Mesenchymal stem cell (in vitro differentiated cells and primary cell): ENCODE results near the gene MBD6.

ENCODE experiments used
- DNase-seq: peaks from one replicate; pipeline ENCODE4 v3.0.0-alpha.2; 2013
- H2AFZ ChIP-seq: one replicate; pipeline ENCODE4 v1.6.1; 2013; ENCODE audit warnings: low read depth, mild to moderate bottlenecking, control low read depth, inconsistent platforms, low read length, moderate library complexity
- H2AK5ac ChIP-seq: 2 replicates; pipeline ENCODE4 v1.6.1; 2013; ENCODE audit warnings: low read length, moderate library complexity, mild to moderate bottlenecking, inconsistent platforms; ENCODE audit not compliant: severe bottlenecking
- H2BK120ac ChIP-seq: one replicate; pipeline ENCODE4 v1.6.1; 2013; ENCODE audit warnings: low read depth, mild to moderate bottlenecking, inconsistent platforms, low read length, moderate library complexity
- H2BK12ac ChIP-seq, 2 experiments: one replicate each; pipeline ENCODE4 v1.6.1; 2013; ENCODE audit warnings: inconsistent platforms in 2 of 2, low read length in 2 of 2, mild to moderate bottlenecking in 2 of 2, moderate library complexity in 2 of 2, control low read depth in 1 of 2
- H2BK15ac ChIP-seq: one replicate; pipeline ENCODE4 v1.6.1; 2013; ENCODE audit warnings: mild to moderate bottlenecking, low read depth, inconsistent platforms; ENCODE audit not compliant: poor library complexity, severe bottlenecking
- H2BK5ac ChIP-seq: 2 replicates; pipeline ENCODE4 v1.6.1; 2013; ENCODE audit warnings: low read depth, mild to moderate bottlenecking, low read length, control low read depth, inconsistent platforms; ENCODE audit not compliant: poor library complexity, severe bottlenecking
- H3K14ac ChIP-seq, 2 experiments: one replicate each; pipeline ENCODE4 v1.6.1; 2013; ENCODE audit warnings: inconsistent platforms in 2 of 2, low read length in 2 of 2, control low read depth in 1 of 2, mild to moderate bottlenecking in 1 of 2, moderate library complexity in 1 of 2
- H3K18ac ChIP-seq, 2 experiments: one replicate each; pipeline ENCODE4 v1.6.1; 2013; ENCODE audit warnings: inconsistent platforms in 2 of 2, low read length in 2 of 2, control low read depth in 1 of 2, low read depth in 1 of 2, mild to moderate bottlenecking in 1 of 2
- H3K23ac ChIP-seq, 2 experiments: one replicate each; pipeline ENCODE4 v1.6.1; 2013; ENCODE audit warnings: inconsistent platforms in 2 of 2, low read length in 2 of 2, mild to moderate bottlenecking in 2 of 2, moderate library complexity in 2 of 2, control low read depth in 1 of 2
- H3K27ac ChIP-seq: 2 replicates; pipeline ENCODE4 v1.5.1; 2013; ENCODE audit warnings: mild to moderate bottlenecking, moderate library complexity, low read length, control low read depth, inconsistent platforms; ENCODE audit not compliant: poor library complexity, severe bottlenecking
- H3K27me3 ChIP-seq, 2 experiments: 2 replicates each; pipeline versions ENCODE4 v1.6.1 to v1.7.0; 2013; ENCODE audit warnings: low read length in 2 of 2, mild to moderate bottlenecking in 2 of 2, moderate library complexity in 2 of 2, control low read depth in 1 of 2, inconsistent platforms in 1 of 2; ENCODE audit not compliant: control insufficient read depth in 1 of 2, insufficient read depth in 1 of 2
- H3K36me3 ChIP-seq, 2 experiments: 2 replicates each; pipeline versions ENCODE4 v1.6.1 to v1.7.0; 2013; ENCODE audit warnings: low read length in 2 of 2, control low read depth in 1 of 2, inconsistent platforms in 1 of 2, low read depth in 1 of 2, mild to moderate bottlenecking in 1 of 2; ENCODE audit not compliant: insufficient read depth in 2 of 2, control insufficient read depth in 1 of 2
- H3K4ac ChIP-seq, 2 experiments: one replicate each; pipeline ENCODE4 v1.6.1; 2013; ENCODE audit warnings: inconsistent platforms in 2 of 2, low read length in 2 of 2, mild to moderate bottlenecking in 2 of 2, moderate library complexity in 2 of 2, control low read depth in 1 of 2, low read depth in 1 of 2
- H3K4me1 ChIP-seq: 2 replicates; pipeline ENCODE4 v1.6.1; 2013; ENCODE audit warnings: low read depth, low read length, control low read depth; ENCODE audit not compliant: control insufficient read depth, insufficient read depth
- H3K4me2 ChIP-seq: 2 replicates; pipeline ENCODE4 v1.6.1; 2013; ENCODE audit warnings: low read length, mild to moderate bottlenecking, inconsistent platforms; ENCODE audit not compliant: poor library complexity, severe bottlenecking
- H3K4me3 ChIP-seq, 2 experiments: 2 replicates each; pipeline versions ENCODE4 v1.5.1 to v1.7.0; 2013; ENCODE audit warnings: low read length in 2 of 2, mild to moderate bottlenecking in 2 of 2, control low read depth in 1 of 2, low read depth in 1 of 2; ENCODE audit not compliant: insufficient read depth in 1 of 2
- H3K79me1 ChIP-seq: replicated peaks from 2 replicates; pipeline ENCODE4 v1.6.1; 2013; ENCODE audit warnings: mild to moderate bottlenecking, control low read depth, low read length, inconsistent platforms; ENCODE audit not compliant: poor library complexity, severe bottlenecking
- H3K9ac ChIP-seq: 2 replicates; pipeline ENCODE4 v1.7.0; 2013; ENCODE audit warnings: mild to moderate bottlenecking, low read length, moderate library complexity
- H3K9me3 ChIP-seq: 2 replicates; pipeline ENCODE4 v1.7.0; 2013; ENCODE audit warnings: mild to moderate bottlenecking, low read length; ENCODE audit not compliant: control insufficient read depth
- H4K8ac ChIP-seq: one replicate; pipeline ENCODE4 v1.6.1; 2013; ENCODE audit warnings: inconsistent platforms, mild to moderate bottlenecking, low read length, moderate library complexity
- H4K91ac ChIP-seq: one replicate; pipeline ENCODE4 v1.6.1; 2013; ENCODE audit warnings: mild to moderate bottlenecking, low read length, inconsistent platforms
- WGBS: methylation state at CpG from one replicate; pipeline ENCODE4 v1.1.7; 2013; ENCODE audit warnings: mixed read lengths; 5-methylcytosine and 5-hydroxymethylcytosine counted together
- small RNA-seq: library from polyadenylated mRNA; stranded (forward); fragments of <200 nt; extraction: miRNeasy Mini kit (QIAGEN cat#:217004); gene quantifications from one replicate; pipeline ENCODE3, GENCODE V24; 2013; ENCODE audit warnings: low read depth

The MBD6 gene

DNA sequence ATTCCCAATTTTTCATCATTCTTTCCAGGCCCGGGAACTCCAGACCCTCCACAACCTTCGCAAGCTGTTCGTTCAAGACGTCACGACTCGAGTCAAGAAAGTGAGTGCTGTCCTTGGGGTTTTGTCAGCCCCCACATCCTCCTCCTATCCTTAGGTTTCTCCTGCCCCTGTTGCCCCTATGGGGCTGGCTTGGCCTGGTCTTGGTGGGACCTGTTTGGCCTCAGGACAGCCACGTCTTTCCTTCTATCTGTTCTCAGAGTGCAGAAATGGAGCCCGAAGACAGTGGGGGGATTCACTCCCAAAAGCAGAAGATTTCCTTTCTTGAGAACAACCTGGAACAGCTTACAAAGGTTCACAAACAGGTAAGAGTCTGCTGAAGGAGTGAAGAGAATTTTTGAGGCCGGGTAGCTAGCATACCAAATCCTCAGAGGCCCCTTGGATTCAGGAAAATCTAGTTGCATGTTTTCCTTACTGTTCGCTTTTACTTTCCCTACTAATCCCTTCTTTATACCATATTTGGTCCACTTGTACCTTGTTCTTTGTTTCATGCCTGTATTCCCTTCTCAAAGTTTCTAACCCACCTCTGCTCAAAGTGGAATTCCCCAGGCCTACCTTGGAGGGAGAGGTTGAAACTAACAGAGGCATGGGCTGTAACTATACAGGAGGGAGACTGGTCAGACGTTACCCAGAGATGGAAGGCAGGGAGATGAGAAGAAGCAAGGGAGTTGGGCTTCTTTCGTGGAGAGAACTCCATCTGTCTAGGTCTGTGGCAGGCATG lies 55.5 kb downstream of the MBD6 start:
- Histone ChIP-seq H3K18ac (no peak overlapping the region), H3K23ac (no peak overlapping the region), H3K27me3 (peaks cover 13 to 57% of the 10 kb centered on the region in 2 experiments), H3K79me1 (no peaks in the 10 kb centered on the region), H3K36me3 (peaks cover 0 to 20% of the 10 kb centered on the region in 2 experiments), H4K91ac (no peak overlapping the region), H3K9ac (no peak overlapping the region), H3K4me2 (no peak overlapping the region), H3K4ac (no peak overlapping the region), H2BK12ac (no peak overlapping the region), H3K4me1 (no peaks in the 10 kb centered on the region), H3K27ac (no peak overlapping the region), H2AK5ac (no peak overlapping the region), H2AFZ (no peak overlapping the region), H3K14ac (no peak overlapping the region), H3K9me3 (no peaks in the 10 kb centered on the region), H2BK120ac (no peak overlapping the region), H2BK15ac (no peak overlapping the region), H2BK5ac (no peak overlapping the region), H3K4me3 (no peak overlapping the region), H4K8ac (no peak overlapping the region)
- 87% methylated on average over 11 of the region's 12 CpGs for WGBS
- DNase-seq, result no peak

DNA sequence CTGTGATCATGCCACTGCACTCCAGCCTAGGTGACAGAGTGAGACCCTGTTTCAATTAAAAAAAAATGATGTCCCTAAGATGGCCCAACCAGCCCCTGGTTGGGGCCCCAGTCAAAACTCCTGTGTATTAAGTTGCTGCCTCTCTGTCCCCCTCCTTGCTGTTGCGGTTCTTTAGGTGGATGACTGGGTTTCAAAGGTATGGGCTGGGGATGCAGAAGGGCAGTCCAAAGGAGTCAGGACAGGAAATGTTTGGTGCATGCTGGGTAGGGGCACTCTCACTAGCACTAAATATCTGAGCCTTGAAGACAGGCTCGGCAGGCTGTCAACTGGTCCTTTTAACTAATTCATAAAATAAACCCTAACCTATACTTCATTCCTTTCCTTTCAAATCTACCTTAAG lies 56.4 kb downstream of the MBD6 start:
- 86% methylated on average over 2 of the region's 2 CpGs for WGBS
- Histone ChIP-seq H2AFZ (no peak overlapping the region), H3K14ac (no peak overlapping the region), H3K36me3 (peaks cover 0 to 20% of the 10 kb centered on the region in 2 experiments), H2BK120ac (no peak overlapping the region), H4K8ac (no peak overlapping the region), H4K91ac (no peak overlapping the region), H3K4ac (no peak overlapping the region), H3K9ac (no peak overlapping the region), H3K4me2 (no peak overlapping the region), H3K9me3 (no peaks in the 10 kb centered on the region), H3K79me1 (no peaks in the 10 kb centered on the region), H2BK12ac (no peak overlapping the region), H2AK5ac (no peak overlapping the region), H3K4me3 (no peak overlapping the region), H2BK15ac (no peak overlapping the region), H2BK5ac (no peak overlapping the region), H3K23ac (no peak overlapping the region), H3K18ac (no peak overlapping the region), H3K4me1 (no peaks in the 10 kb centered on the region), H3K27ac (no peak overlapping the region), H3K27me3 (peaks cover 13 to 62% of the 10 kb centered on the region in 2 experiments)
- DNase-seq, result no peak

Small RNAs within 50 kb of the gene (small RNA-seq; reads per million reads assigned to genes)
- 1.2 reads per million for gene MIR616
